Measurements from ENCODE around the gene DNASE1.

GRCh38 chr16:3637371-3637923 lies 17.0 kb upstream of the DNASE1 start:
- no peak for TF ChIP-seq CTCF (IDR thresholded peaks at IDR 0.05 in 4 of 5, conservative IDR thresholded peaks at IDR 0.05 in 1 of 5)
- no peak for TF ChIP-seq POLR2A (IDR thresholded peaks at IDR 0.05)

All from gastrocnemius medialis (tissue), 4 donors.